ENCODE results near the gene HOXD9.

HOXD9 gene

DNA sequence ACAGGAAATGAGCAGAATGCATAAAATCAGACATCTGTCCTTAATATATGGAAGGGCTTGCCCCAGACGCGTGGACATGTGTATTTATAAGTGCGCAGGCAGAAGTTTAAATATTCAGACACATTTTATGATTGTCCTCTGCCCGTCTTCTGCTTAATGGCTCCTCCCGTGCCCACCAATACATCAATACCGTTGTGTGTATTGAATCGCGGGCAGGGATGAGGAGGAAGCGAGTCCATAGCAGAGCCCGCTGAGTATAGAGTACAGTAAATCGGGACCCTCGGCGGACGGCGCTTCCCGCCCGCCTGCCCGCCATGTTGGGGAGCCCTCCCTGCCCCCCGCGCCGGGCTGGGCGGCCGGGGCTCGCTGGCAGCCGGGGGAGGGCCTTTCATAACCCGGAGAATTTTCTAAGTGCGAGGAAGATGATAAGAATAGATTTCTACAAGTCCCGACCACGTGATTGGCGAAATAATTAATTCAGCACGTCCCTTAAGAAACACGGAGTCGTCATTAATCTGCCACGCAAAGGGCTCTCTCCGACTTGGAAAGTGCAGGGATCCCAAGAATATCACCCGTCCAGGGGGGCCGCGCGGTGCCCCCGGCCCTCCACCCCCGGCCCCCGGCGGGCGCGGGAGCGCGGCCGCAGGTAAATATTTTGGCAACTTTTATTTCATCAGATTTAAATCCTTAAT, 34.4 kb downstream of the HOXD9 start, which contains the start of gene HOXD3:
Gene HOXD3, plus strand, starts transcription at position 501 of the 692 bp plus-strand sequence. CDS start 11,808 bp downstream, outside the sequence.
- no peak for DNase-seq

DNA sequence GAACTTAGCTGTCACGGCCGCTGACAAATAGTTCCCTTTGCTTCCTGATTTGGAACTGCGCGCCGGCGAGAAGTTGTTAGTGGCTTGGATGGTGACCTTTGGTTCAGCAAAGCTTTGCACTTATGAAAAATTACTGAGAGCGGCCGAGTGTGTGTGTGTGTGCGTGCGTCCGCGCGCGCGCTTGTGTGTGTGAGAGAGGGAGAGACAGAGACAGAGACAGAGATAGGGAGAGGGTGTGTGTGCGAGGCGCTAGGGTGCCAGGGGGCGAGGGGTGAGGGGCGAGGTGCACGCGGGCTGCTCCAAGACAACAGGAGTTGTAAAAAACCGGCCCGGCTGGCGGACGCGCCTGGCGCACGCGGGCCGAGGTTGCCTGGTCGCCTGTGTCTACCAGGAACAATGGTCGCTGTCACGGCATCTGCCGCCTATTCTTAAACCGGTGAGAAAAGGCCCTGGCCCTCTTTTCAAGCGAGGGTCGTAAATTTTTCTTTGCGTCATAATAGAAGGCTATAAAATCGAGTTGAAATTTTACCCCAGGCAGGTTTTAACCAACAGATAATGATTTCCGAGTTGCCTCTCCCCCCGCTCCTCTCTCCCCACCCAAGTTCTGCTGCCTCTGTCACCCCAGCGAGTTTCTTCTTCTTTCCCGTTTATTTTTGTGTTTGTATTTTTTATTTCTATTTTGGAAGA, 35.1 kb downstream of the HOXD9 start:
- DNase-seq, result no peak

DNA sequence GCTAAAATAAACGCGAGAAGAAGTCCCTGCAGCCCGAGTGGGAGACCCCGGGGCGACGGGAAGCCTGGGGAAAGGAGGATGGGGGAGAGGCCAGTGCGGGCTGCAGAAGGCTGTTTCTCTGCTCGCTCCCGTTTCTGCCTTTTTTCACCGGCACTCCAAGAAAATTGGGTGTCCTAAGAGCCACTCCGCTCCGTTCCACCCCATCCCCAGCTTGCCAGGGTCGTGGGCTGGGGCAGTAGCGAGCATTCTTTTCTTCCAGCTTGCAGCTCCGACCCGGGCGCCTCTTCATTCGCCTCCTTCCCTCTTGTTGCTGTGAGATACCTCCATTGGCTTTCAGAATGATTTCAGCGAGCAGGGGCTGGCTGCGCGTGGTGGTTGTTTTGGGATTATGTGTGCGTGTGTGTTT, 35.7 kb downstream of the HOXD9 start:
- no peak for DNase-seq

GRCh38 chr2:176158855-176159662, 36.5 kb downstream of the HOXD9 start:
- no peak for DNase-seq

DNA sequence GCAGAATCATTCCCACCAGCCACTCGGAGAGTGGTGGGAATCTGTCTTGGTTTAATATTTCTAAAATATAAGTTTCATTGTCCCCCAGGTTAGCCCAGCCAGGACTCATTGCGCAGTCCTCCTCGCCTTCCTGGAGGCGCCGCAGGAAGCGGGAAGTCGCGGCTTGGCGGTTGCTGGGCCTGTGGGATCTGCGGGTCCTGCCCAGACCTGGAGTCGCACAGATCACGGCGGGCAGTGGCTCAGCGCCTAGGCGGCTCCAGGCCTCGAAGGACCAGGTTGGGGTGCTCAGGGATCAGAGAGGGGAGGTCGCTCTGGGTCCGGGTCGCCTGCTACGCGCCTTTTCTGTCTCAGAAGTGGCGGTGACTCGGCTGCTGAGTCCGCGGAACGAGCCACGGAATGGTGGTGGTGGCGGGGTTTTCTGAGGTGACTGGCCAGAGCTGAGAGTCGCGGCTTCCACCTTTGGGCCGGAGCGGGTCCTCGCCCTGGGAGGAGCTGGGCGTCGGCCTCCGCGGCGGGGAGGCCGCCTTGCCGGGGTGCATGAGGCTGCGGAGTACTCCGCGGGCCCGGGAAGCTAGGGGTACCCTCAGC, 37.2 kb downstream of the HOXD9 start:
- no peak for DNase-seq

DNA sequence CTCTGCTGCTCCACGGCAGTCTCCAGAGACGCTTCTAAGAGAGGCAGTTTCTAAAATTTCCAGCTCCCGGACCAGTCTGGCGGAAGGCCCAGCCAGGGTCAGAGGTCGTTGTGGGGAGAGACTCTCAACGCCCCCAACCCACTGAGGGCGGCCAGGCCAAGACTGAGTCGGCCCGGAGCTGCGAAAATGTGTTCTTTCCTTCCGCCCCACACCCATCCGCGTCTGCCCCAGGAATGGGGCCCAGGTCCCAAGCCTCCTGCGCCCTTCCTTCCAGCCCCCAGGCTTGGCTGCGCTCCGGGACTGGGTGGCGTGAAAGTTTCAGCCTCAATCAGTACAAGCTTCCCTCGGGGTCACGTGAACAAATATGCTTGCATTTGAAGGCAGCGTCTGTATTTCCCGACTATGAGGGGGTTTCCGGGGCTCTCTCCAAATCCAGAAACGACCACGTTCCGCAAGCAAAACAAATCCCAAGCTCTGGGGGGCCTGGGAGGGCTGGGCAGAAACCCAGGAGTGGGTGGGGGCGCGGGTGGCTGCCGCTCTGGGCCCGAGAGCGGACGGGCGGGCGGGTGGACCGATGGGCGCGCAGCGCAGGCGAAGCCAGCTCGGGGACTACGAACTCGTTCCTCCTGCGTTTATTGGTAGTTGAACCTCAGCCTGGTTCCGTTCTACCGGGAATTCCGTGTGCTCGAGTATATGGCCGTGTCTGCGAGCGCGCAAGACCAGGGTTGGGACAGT, 37.9 kb downstream of the HOXD9 start:
- no peak for DNase-seq

- DNase-seq, result no peak
Observed at GRCh38 chr2:176160986-176161824, 38.7 kb downstream of the HOXD9 start.

- DNase-seq, result no peak
Observed at GRCh38 chr2:176161825-176162626, 39.5 kb downstream of the HOXD9 start.

GRCh38 chr2:176162911-176163671, 40.6 kb downstream of the HOXD9 start:
- no peak for DNase-seq

DNA sequence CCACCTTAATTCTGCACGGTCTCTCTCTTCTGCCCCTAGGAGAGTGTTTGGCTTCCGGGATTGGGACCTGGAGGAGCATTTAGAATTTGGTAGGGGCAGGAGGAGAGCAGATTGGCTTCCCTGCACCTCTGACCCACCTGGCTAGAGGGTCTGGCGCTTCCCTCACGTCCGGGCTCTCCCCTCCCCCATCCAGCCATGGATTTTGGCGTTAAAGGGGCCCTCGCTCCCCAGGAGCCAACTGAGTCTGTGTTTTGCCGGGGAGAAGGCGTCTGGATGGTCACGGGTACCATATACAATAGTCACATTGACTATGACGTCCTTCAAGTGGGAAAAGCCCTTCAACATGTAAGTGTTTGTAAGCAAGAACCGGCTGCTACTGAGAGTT, 41.1 kb downstream of the HOXD9 start:
- no peak for DNase-seq

DNA sequence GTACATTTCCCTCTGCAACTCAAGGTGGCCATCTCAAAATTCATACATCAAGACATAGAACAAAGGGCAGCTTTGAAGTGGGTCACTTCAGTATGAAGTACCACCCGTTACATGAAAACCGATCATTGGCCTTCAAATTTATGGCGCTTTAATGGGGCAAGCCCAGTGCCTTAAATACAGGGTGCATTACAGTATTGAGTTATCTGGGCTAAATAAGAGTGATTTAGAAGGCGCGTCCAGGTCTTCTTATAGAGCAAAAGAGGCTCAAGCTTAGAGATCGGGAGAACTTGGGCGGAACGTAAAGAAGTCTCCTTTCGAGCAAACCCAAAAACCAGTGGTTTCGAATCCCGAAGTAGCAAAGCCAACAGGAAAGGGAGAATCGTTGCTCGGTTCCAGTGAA, 41.7 kb downstream of the HOXD9 start:
- DNase-seq, result no peak

DNA sequence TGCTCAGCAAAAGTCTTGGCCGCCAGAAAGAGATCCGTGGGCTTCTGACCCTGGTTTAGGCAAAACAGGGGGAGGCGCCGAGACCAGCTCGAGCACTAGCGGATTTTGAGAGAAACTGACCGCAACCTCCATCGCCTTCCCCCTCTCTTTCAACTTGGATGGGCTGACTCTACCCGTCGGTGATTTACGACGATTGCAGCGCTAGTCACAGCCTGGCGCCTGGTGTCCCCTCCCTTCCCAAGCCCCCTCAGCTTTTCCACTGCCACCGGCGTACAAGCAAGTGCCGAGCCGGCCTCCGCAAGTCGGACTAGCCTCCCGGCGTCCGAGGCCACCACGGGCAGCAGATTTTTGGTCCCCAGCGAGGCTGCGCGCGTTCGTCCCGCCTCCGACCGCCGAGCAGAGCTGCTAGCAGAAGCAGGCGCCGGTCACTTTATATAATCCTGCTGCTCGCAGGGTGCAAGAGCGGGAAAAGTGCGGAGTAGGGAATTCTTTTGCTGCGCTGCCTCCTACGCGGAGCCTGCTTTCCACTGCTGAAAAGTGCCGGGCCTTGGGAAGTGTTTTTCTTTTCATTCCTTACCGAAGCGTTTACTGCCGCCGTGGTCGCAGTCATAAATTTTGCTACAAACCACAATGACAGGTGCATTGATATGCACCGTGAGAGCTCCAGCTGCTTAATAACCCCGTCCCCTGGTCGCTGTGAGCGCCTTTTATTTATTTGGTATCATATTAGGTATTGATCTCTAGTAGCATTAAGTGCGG, 42.3 kb downstream of the HOXD9 start:
- no peak for DNase-seq

DNA sequence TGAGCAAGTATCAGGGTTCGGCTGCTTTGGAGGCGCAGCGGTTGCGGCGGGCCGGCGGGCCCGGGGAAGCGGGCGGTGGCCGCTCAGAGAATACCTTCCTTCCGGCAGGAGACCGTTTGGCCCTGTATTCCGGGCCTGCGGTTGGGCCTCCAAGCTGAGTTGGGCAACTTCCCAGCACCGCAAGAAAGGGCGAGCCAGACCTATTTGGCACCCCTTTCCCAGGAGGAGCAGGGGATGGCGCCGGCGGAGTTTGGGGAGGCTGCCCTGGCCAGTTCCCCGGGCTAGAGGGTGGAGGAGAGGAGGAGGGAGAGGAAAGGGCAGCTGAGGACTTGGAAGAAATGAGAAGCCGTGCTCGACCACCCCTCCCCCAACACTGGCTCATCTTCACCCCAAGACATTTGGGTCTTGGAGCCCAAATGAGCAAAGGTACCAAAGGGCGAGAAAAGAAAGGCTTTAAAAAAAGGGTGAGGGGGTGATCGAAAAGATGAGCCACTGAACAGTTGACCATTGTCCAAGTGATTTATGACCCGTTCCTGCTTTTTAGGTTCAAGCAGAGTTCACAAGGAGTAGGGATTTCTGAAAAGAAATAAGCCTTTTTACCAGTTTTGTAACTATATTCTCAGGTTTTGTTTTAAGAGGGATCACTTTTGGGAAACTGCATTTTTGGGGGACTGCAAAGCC, 43.0 kb downstream of the HOXD9 start:
- no peak for DNase-seq

- no peak for DNase-seq
Observed at GRCh38 chr2:176166272-176166671, 43.8 kb downstream of the HOXD9 start.

DNA sequence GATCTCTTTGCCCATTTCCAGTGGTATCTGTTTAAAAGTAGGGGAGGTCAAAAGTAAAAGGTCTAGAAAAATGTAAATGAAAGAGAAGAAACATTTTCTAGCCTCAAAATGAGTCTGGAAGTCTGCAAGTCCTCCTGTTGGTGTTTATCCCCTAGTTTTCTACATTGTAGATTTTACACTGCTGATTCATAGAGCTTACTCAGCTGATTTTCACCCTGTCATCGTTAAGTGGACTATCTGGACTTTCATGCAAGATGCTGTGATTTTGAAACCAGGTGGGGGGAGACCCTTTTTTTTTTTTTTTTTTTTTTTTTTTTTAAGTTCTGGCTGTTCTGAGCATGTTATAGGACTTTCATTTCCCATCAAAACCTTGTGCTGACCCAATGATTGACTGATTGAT, 44.9 kb downstream of the HOXD9 start:
- DNase-seq, result no peak

DNA sequence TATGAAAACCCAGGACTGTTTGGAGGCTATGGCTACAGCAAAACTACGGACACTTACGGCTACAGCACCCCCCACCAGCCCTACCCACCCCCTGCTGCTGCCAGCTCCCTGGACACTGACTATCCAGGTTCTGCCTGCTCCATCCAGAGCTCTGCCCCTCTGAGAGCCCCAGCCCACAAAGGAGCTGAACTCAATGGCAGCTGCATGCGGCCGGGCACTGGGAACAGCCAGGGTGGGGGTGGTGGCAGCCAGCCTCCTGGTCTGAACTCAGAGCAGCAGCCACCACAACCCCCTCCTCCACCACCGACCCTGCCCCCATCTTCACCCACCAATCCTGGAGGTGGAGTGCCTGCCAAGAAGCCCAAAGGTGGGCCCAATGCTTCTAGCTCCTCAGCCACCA, 46.7 kb downstream of the HOXD9 start:
- DNase-seq, result no peak

DNA sequence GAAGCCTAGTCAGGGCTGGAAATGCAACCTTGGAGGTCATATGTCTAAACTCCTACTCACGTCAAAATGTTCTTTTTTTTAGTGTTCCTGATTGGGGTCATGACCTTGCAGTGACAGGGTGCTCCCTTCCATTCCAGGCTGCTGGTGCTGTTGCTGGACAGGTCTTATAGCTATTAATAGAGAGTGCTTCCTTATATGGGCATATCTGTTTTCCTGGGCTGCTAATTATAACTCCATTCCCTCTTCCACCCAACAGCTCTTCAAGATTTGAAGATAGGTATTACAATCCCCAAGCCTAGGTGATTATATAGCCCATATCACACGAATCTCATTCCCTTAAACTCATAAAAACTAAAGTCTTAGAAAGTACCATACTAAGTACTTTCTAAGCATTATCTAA, 47.2 kb downstream of the HOXD9 start:
- no peak for DNase-seq

DNA sequence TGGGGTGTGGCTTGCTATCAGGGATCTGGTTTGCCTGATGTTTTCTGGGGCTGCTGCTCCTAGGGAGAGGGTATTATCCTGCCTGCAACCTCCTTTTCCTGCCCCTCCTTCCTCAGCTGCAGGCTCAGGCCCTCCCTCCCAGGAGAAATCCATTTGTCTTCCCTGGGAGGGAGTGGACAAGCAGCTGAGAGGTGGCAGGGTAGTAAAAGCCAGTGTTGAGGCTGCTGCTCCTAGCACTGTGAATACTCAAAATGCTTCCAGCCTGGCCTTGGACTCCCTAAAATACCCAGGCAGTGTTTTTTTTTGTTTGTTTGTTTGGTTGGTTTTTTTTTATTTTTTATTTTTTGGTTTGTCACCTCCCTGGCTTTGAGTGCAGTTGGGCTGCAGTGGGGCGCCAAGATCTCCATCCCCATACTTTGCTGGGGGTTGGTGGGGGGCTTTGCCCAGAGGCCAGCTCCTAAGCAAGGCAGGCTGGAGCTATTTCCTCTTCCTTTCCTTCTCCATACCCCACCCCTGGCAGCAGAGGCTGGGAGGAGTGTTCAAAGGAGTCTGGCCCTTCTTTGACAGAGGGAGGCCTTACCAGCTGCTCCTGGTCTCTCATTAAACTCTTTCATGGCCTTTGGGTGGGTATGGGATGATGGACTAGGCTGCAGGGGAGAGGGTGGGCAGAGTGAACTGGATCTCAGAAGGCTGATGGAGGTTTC, 48.2 kb downstream of the HOXD9 start:
- no peak for DNase-seq
